UCSD-AML1 (cell line): ENCODE measurements around the gene CASP3.
"Not testable (repeated sequence)": the region's sequence is repeated elsewhere in the genome, so short reads cannot be mapped to it uniquely, and the experiment has no call there.

Experiments used
- DNase-seq: peaks from one replicate; lab custom pipeline; 2025; ENCODE audit not compliant: unreplicated experiment; lab: John Stamatoyannopoulos, UW

The CASP3 gene

GRCh38 chr4:184664445-184665210 is 15.4 kb upstream of the CASP3 start:
- no peak for DNase-seq

DNA sequence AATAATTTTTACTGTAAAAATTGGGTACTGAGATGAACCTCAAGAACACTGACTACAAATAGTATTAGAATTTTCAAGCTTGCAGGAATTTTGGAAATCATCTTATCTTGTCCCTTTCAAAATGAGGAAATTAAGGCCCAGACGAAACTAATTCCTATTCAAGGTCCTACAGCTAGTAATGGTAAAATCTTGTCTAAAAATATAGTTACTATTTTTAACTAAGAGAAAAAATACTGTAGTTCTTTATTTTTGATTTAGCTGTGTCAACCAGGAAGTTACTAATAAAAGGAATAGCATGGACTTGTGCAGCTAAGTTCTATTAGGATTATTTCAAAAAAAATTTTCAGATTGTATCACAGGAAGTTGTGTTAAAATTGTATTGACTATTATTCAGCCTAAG is 13.0 kb upstream of the CASP3 start:
- no peak for DNase-seq

GRCh38 chr4:184660978-184661377 is 11.7 kb upstream of the CASP3 start:
- DNase-seq: no peak

GRCh38 chr4:184657820-184658219 is 8.6 kb upstream of the CASP3 start:
- DNase-seq: not testable (repeated sequence)

- DNase-seq: no peak
These were observed 7.9 kb upstream of the CASP3 start for GRCh38 chr4:184657144-184657543.

DNA sequence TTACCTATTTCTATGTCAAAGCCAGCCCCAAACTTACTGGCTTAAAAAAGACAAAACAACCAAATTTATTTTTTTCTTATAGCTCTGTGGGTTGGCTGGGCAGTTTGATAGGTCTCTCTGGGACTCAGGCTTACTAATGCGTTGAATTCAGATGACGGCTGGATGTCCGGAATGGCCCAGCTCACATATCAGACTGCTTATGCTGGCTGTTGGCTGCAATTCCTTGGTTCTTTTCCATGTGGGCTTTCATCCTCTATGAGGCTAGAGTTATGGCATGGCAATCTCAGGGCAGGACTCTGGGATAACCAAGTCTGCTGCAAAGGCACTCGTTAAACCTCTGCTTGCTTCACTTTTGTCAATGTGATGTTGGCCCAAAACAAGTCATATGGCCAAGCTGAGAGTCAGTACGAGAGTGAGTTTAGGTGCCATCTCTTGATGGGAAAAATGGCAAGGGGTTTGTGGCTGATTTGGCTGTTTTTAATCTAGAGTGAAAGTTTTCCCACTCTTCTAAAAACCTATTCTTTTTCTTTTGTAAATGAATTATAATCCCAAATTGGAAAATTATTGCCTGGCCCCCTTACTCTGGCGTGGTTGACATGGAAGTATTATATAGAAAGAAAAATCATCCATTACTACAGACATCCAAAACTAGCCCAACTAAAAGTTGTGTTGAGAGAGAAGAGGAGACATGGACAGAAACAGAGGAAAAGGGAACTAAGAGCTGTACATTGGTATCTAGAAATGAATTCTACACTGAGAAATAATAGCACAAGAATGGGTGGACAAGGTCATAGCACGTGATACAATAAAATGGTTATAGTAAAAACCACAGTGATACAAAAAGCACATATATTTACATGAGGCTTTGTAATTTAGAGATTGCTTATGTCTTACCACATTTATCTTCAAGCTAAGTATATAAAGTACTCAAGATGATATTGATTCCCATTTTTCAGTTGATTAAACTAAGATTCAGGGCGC is 6.9 kb upstream of the CASP3 start:
- DNase-seq: no peak

DNA sequence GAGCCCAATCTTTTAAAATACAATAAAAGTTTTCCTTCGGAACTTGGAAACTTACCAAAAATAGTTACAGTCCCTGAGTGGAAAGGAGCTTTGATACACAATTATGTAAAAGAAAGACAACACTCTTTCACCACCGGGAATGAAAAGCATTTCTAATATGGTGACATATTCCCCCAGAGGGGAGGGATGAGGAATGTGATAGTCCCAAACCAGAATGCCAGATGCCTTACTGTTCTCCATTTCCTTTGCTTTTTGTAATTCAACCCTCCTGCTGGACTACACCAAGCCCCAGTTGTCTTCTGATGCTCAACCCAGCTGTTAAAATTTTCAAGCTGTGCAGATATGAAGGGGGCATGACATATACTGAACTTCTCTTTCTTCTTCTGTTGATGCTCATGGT is 4.4 kb upstream of the CASP3 start:
- DNase-seq: no peak

DNA sequence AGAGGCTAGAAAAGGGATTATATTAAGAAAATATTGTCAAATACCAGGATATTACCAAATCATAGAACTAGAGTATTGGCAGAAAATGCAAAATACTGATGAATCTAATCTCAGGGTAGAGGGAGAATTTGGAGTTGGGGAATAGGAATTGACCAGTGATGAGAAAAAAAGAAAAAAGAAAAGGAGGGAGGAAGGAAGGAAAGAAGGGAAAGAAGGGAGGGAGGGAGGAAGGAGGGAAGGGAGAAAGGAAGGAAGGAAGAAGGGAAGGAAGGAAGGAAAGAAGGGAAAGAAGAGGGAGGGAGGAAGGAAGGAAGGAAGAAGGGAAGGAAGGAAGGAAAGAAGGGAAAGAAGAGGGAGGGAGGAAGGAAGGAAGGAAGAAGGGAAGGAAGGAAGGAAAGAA is 3.4 kb upstream of the CASP3 start:
- DNase-seq: not testable (repeated sequence)

- DNase-seq: no peak
These were observed 2.7 kb upstream of the CASP3 start for GRCh38 chr4:184651899-184652298.

DNA sequence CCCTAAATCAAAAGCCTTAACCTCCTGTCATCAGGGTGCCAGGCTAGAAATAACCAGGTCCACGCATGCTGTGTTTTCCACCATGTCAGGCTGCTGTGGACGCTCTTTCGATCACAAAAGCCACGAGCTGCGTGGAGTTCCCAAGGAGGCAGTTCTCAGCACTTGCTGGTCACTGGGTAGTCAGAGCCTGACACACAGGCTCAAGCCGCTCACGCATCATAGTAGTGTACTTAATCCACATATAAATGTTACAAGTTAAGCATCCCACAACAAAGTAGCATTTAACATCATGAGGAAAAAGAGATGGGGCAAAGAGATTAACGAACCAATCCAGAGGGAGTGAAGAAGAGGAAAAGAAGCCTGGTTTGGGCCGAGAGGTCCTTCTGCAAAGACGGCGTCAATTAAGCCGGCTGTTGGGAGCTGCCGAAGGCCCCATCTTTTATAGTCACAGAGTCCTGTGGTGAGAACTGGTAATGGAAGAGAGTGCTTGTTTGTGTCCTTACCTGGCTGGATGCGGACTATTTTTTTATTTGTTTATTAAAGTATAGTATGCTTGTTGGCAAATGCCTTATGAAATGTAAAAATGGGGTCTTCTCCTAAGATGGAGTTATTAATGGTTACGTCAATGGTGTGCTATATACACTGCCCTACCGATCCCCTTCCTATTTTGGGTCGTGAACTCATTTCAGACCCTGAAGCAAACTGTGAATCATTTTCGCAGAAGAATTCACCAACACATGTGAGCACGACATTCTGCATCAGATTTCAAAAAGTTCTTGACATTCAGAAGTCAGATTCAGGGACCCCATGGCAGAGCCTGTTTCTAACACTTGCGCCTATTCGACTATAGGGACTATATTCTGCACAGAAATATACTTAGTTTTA is 966 bp upstream of the CASP3 start:
- no peak for DNase-seq

- peak; percentile 68 for DNase-seq
These were observed 778 bp downstream of the CASP3 start for GRCh38 chr4:184648313-184649025.

DNA sequence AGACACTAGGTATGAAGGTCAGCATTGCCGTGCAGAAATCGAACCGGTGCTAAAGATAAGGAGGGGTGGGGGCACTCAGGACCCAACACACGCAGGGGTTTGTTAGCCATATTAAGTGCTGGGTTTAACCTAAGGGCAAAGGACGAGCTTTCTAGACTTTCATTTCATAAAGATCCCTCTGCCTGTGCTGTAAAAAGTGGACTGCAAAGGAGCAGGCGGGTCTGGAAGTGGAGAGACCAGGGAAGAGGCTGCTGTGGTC is 1.3 kb downstream of the CASP3 start:
- DNase-seq: no peak

DNA sequence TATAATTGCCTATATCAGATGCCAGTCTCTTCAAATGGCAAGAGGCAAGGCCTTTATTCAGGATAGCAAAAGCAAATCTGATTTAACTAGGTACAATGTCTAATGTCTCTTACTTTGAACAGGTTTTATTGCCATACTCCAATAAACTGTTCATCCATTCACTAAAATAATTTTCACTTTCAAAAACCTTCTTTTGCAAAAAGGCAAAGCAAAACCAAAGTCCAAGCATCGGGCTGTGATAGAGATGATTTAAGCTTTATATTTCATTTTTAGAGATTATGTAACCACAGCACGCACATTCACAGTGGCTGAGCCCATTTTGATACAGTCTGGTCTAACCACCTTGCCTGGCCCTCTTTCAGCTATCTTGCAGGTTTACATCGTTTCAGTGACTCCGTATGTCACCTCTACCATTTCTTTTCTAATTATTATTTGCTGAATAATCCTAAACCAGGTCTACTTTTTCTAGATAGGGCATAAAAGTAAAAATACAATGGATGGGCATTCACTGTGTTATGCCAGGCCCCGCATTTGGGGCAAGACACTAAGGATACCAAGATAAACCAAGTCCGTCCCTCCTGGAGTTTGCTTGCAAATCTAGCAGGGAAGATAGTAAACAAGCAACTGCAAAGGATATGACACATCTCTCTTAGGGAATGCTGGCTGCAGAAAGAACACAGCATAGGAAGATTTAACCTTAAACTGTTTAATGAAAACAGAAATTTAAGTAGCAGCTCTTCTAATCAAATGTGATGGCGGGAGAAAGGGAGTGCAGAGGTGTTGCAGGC is 1.8 kb downstream of the CASP3 start:
- no peak for DNase-seq

GRCh38 chr4:184645904-184646610 is 3.2 kb downstream of the CASP3 start:
- DNase-seq: no peak

DNA sequence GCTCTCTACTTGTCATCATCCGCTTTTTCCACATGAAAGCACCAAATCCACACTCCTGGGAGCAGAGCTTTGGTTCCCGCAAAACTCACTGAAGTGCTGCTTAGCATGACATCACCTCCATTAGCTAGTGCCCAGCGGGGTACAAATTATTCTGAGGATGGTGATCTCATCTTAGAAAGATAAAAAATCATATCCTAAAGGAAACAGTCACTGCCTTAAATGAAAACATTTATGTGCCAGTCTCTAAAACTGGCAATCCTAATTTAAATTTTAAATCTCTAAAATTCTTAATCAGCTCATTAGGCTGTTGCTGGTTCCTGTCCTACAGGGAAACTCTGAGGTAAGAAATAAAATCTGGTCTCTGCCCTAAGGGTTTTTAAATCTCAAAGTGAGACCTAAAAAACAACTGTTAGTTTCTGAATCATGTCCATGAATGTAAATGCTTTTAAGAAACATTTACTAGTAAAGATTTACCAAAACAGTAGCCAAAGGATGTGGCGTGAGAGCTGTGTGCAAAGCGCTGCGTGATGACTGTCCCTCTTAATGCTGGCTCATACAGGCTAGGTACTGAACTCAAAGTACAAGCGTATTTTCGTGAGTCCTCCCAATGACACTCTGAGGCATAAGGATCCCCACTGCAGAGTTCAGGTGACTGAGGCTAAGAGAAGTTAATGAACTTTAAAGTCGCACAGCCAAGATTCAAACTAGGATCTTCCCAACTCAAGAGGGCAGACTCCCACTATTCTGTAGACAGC is 4.5 kb downstream of the CASP3 start:
- DNase-seq: no peak

DNA sequence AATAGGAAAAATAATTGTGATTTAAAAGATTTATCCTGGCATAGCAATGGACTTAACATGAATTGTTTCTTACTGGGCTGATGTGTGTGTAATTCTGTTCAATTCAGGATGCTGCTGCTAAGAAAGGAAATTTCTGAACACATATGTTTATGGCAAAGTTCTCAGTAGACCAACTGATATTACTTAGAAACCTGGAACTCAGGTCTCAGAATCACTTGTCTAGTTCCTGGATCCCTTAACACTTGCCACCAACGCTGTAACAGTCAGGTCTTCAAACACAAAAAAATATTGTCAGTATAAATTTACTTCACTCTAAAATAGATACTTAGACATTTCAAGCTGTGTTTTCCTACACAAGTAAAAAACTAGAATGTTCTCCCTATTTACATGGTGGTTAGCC is 5.5 kb downstream of the CASP3 start:
- DNase-seq: no peak

GRCh38 chr4:184641451-184641850 is 7.8 kb downstream of the CASP3 start:
- DNase-seq: no peak

DNA sequence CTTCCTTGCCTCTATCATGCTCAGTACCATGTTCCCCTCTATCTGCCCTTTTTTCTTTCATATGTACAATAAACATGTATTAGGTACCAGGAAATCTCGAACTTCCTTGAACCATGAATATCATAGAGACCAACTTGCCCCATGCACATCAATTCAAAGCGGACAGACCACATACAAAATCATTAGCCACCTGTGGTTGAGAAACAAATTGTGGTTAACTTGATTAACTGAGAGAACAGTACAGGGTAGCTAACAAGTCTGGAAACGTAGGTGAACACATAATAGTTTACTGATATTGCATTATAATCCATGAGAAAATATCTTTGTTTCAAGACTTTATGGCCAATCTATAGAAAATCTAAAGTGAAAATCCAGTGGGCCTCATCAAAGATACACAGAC is 8.2 kb downstream of the CASP3 start:
- DNase-seq: no peak

DNA sequence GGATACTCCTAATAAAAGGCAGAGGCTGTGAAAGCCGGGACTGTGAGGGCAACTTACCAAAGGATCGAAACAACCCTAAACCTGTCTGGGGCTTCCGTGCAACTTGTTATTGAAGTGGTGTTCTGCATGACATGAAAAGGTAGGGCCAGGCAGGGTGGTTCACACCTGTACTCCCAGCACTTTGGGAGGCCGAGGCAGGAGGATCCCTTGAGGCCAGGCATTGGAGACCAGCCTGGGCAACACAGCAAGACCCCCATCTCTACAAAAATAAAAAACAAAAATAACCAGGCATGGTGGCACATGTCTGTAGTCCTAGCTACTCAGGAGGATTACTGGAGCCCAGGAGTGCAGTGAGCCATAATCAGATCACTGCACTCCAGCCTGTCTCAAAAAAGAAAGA is 12.3 kb downstream of the CASP3 start:
- DNase-seq: no peak
